Duodenal mucosa (tissue), 2 donors: ENCODE results near the gene SLC39A11.
"Not testable (repeated sequence)": the region's sequence is repeated elsewhere in the genome, so short reads cannot be mapped to it uniquely, and the experiment has no call there.

Experiments used
- H3K27ac ChIP-seq: one replicate; pipeline ENCODE4 v1.7.0; 2013; ENCODE audit warnings: low read depth, low read length
- H3K27me3 ChIP-seq, 2 donors: one replicate each; pipeline ENCODE4 v1.7.0; 2013; ENCODE audit warnings: low read length in 2 of 2, control low read depth in 1 of 2; ENCODE audit not compliant: insufficient read depth in 2 of 2, control insufficient read depth in 1 of 2
- H3K36me3 ChIP-seq, 2 donors: one replicate each; pipeline ENCODE4 v1.7.0; 2013; ENCODE audit warnings: low read length in 2 of 2, control low read depth in 1 of 2; ENCODE audit not compliant: insufficient read depth in 2 of 2, control insufficient read depth in 1 of 2
- H3K4me1 ChIP-seq, 2 donors: one replicate each; pipeline ENCODE4 v1.7.0; 2013; ENCODE audit warnings: low read length in 2 of 2, control low read depth in 1 of 2; ENCODE audit not compliant: insufficient read depth in 2 of 2, control insufficient read depth in 1 of 2
- H3K4me3 ChIP-seq, 2 donors: one replicate each; pipeline ENCODE4 v1.7.0; 2013; ENCODE audit warnings: low read length in 2 of 2, low read depth in 1 of 2
- H3K9ac ChIP-seq, 2 donors: one replicate each; pipeline ENCODE4 v1.7.0; 2013; ENCODE audit warnings: low read length in 2 of 2, low read depth in 1 of 2
- H3K9me3 ChIP-seq, 2 donors: one replicate each; pipeline ENCODE4 v1.7.0; 2013; ENCODE audit warnings: low read length in 2 of 2, control low read depth in 1 of 2; ENCODE audit not compliant: control insufficient read depth in 1 of 2

The SLC39A11 gene

DNA sequence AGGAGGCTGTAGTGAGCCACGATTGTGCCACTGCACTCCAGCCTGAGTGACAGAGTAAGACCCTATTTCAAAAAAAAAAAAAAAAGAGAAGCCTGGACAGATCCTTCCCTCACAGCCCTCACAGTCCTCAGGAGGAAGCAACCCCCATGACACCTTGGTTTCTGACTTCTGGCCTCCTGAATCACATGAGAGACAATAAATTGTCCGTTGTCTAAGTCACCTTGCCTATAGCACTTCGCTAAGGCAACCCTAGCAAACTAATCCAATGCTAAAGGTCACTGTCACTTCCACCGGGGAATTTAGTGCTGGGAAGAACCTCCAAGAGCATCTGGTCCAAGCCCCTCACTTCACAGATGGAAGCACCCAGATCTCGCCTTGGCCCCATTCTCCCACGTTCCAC lies 18.9 kb upstream of the SLC39A11 start:
- Histone ChIP-seq H3K4me3 (no peak overlapping the region), H3K36me3 (no peaks in the 10 kb centered on the region), H3K9ac (no peak overlapping the region), H3K9me3 (no peaks in the 10 kb centered on the region), H3K4me1 (no peaks in the 10 kb centered on the region), H3K27ac (no peak overlapping the region), H3K27me3 (no peaks in the 10 kb centered on the region)

DNA sequence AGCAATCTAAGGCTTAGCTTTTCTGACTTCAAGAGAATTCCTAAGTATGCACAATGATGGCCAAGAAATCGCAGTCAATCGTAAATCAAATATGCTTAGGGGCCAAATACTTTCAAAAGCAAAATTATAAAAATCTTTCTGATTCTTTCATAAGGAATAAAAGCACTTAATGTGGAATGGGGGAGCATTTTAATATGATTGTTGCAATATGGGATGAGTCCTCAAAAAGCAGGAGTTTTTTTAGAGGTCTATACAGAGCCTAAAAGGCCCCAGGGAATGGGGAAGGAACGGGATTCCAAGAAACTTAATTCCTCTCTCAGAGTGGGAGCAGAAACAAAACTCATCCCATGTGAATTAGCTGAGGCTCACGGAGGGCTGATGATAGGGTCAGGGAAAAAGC lies 14.7 kb upstream of the SLC39A11 start:
- Histone ChIP-seq H3K27me3 (no peaks in the 10 kb centered on the region), H3K9ac (no peak overlapping the region), H3K4me3 (no peak overlapping the region), H3K36me3 (no peaks in the 10 kb centered on the region), H3K27ac (no peak overlapping the region), H3K9me3 (no peaks in the 10 kb centered on the region), H3K4me1 (no peaks in the 10 kb centered on the region)

DNA sequence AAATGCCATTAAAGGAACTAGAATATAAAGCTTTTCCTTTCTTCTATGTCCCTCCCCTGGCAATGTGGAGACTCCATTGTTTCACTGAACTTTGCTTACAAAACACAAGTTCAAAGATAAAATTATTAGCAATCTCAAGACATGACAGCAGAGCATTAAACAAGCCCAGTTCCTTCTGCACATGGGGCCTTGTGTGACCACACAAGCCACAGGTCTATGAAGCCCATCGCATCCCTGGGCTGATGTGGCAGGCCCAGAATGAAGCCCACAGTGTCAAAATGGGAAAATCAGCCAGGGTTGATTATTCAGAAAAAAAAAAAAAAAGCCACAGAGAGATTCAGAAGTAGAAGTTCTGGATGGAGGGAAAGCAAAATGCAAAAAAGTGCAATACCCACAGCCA lies 12.9 kb upstream of the SLC39A11 start:
- H3K4me1 ChIP-seq, result no peaks in the 10 kb centered on the region
- no peak overlapping the region for H3K4me3 ChIP-seq
- no peaks in the 10 kb centered on the region for H3K9me3 ChIP-seq
- no peaks in the 10 kb centered on the region for H3K27me3 ChIP-seq
- no peak overlapping the region for H3K27ac ChIP-seq
- H3K36me3 ChIP-seq, result no peaks in the 10 kb centered on the region
- H3K9ac ChIP-seq, result no peak overlapping the region

DNA sequence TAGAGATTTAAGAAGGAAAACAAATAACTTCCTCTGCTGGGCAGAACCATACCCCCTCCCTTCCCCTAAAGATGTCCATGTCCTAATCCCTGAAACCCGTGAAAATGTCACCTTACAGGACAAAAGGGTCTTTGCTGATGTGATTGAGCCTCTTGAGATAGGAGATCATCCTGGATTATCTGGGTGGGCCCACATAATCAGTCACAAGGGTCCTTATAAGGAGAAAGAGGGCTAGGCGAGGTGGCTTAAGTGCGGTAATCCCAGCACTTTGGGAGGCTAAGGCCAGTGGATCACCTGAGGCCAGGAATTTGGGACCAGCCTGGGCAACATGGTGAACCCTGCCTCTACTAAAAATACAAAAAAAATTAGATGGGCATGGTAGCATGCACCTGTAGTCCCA lies 12.0 kb upstream of the SLC39A11 start:
- Histone ChIP-seq H3K9me3 (no peaks in the 10 kb centered on the region), H3K4me3 (no peak overlapping the region), H3K27me3 (peaks cover 0 to 2% of the 10 kb centered on the region in 2 donors), H3K36me3 (no peaks in the 10 kb centered on the region), H3K4me1 (no peaks in the 10 kb centered on the region), H3K9ac (no peak overlapping the region), H3K27ac (no peak overlapping the region)

DNA sequence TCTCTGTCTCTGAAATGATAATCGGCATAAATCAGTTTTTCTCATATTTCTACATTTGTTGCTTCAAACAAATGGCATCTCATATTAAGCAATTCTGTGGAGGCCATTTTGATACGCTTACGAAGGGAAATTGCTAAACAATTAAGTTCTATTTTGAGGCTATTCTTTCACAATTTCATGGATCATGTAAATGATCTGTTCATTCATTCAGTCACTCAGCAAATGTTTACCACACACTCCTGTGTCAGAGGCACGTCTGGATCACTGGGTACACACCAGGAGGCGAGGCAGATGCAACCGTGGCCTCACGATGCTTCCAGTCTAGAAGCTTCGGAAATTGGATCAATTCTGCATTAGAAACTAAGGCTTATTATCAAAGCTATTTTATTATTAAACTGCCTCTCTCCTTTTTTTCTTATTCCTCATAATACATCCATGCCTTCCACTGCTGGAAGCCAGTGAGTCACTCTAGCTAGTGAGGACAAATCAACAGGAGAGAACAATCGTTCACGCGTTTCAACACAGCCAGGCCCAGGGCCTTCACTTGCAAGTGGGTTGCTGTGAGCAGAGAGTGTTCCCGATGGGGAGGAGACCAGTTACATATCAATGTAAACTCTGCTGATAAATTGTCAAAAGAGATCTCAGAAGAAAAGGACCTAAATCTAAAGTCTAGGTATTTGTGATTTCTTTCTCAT lies 11.3 kb upstream of the SLC39A11 start:
- Histone ChIP-seq H3K4me3 (no peak overlapping the region), H3K36me3 (no peaks in the 10 kb centered on the region), H3K4me1 (no peaks in the 10 kb centered on the region), H3K27ac (no peak overlapping the region), H3K9me3 (no peaks in the 10 kb centered on the region), H3K27me3 (peaks cover 0 to 3% of the 10 kb centered on the region in 2 donors), H3K9ac (no peak overlapping the region)

DNA sequence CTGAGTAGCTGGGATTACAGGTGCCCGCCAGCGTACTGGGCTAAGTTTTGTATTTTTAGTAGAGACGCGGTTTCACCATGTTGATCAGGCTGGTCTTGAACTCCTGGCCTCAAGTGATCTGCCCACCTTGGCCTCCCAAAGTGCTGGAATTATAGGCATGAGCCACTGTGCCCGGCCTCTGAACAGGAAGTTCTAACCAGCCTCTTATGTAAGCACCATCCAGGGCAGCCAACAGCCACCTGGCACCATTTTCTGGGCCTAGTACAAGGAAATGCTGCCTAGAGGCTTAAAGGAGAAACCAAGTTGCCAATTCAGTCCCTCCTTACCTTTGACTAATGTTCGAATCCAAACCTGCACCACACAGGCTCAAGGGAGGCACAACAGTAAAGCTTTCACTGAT lies 8.5 kb upstream of the SLC39A11 start:
- H3K4me3 ChIP-seq, result no peak overlapping the region
- H3K27ac ChIP-seq, result no peak overlapping the region
- peaks cover 3 to 6% of the 10 kb centered on the region in 2 donors for H3K27me3 ChIP-seq
- no peak overlapping the region for H3K9ac ChIP-seq
- H3K9me3 ChIP-seq, result no peaks in the 10 kb centered on the region
- H3K36me3 ChIP-seq, result no peaks in the 10 kb centered on the region
- no peaks in the 10 kb centered on the region for H3K4me1 ChIP-seq

DNA sequence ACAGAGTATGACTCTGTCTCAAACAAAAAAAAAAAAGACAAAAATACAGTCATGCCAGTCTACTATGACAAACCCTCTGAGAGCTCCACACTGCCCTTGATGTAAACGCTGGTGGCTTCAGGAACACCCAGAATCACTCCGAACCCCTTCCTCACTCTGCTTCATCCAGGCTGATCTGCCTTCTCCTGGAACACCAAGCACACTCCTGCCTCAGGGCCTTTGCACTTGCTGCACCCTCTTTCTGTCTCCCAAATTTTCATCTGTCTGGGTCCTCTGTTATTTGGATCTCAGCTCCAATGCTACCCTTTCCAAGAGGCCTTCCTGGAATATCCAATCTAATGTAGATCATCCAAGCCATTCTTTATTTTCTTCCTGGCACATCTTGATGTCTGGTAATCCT lies 7.9 kb upstream of the SLC39A11 start:
- Histone ChIP-seq H3K36me3 (no peaks in the 10 kb centered on the region), H3K4me1 (no peaks in the 10 kb centered on the region), H3K9ac (no peak overlapping the region), H3K27ac (no peak overlapping the region), H3K27me3 (peaks cover 3 to 6% of the 10 kb centered on the region in 2 donors), H3K9me3 (no peaks in the 10 kb centered on the region), H3K4me3 (no peak overlapping the region)

DNA sequence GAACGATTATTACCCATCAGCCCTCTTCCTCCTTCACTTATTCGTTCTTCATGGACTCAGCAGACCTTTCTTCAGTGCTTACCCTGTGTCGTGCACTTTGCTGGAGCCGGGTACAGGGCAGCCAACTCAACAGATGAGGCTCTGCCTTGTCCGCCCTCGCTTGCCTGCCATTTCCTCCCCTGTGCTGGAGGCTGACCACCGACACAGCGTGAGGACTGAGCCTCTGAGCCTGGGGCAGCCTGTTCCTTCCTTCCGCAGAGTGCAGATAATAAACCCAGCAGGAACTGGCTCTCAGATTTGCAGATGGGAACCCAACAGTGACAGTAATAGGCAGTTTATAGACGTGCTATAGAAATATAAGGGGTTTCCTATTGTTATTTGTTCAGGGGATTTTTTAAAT lies 7.0 kb upstream of the SLC39A11 start:
- Histone ChIP-seq H3K9me3 (no peaks in the 10 kb centered on the region), H3K36me3 (no peaks in the 10 kb centered on the region), H3K4me1 (no peaks in the 10 kb centered on the region), H3K4me3 (no peak overlapping the region), H3K9ac (no peak overlapping the region), H3K27ac (no peak overlapping the region), H3K27me3 (peaks cover 3 to 6% of the 10 kb centered on the region in 2 donors)

DNA sequence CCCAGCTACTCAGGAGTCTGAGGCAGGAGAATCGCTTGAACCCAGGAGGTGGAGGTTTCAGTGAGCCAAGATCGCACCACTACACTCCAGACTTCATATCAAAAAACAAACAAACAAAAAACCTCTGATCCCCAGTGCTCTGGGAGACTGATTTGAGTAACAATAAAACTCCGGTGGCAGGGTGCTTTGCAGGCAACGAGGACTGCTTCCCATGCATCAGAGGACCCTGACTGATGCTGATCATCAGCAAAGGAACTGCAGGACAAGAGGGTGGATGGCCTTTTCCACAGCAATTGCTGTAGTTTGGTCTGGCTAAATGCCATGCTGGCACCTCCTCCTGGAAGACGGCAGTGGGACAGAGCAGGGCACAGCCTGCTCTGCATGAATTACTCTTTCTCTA lies 6.4 kb upstream of the SLC39A11 start:
- H3K9me3 ChIP-seq, result no peaks in the 10 kb centered on the region
- no peak overlapping the region for H3K27ac ChIP-seq
- no peak overlapping the region for H3K4me3 ChIP-seq
- H3K4me1 ChIP-seq, result no peaks in the 10 kb centered on the region
- H3K9ac ChIP-seq, result no peak overlapping the region
- peaks cover 3 to 6% of the 10 kb centered on the region in 2 donors for H3K27me3 ChIP-seq
- H3K36me3 ChIP-seq, result no peaks in the 10 kb centered on the region

DNA sequence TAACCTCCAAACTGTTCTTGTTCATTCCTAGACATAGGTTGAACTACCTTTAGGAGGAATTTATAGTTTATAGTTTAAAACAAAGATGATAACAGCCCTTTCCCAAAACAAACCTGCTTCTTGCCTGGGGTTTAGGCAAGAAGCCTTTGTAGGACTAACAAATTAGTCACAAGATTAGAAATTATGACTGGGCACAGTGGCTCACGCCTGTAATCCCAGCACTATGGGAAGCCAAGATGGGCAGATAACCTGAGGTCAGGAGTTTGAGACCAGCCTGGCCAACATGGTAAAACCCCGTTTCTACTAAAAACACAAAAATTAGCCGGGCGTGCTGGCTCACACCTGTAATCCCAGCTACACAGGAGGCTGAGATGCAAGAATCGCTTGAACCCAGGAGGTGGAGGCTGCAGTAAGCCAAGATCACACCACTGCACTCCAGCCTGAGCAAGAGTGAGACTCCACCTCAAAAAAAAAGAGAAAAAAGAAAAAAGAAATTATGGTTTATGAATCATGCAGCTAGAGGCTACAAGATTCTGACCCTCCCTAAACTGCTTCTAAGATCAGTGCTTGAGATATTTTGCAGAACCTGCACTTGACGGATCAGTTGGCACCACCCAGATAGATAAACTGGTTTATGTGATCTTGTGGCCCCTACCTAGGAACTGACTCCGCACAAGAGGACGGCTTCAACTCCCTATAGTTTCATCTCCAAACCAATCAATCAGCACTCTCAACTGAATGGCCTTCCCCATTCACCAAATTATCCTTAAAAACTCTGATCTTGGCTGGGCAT lies 5.7 kb upstream of the SLC39A11 start:
- not testable (repeated sequence) for H3K36me3 ChIP-seq, H3K9ac ChIP-seq, H3K9me3 ChIP-seq, H3K27me3 ChIP-seq, H3K4me1 ChIP-seq, H3K27ac ChIP-seq, H3K4me3 ChIP-seq
